ENCODE results near the gene ADARB2.

DNA sequence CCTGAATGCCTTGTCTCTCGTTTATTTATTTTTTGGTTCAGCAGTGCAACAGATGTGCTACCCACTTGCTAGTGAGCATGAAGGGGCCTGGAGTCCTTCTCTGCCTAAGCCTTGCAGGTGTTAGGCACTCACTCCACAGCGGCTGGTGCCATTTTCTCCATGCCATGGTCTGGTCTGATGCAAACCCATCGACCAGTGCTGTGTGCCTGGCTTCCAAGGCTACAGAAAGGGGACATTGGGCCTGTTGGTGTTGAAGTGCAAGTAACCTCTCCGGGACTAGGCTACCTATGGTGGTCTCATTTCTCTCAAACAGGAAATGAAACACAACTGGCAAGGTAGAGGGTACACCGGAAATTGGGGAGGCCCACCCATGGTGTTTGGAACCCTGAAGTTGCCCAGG, 198.1 kb downstream of the ADARB2 start:
- TF ChIP-seq, protein P1, sequence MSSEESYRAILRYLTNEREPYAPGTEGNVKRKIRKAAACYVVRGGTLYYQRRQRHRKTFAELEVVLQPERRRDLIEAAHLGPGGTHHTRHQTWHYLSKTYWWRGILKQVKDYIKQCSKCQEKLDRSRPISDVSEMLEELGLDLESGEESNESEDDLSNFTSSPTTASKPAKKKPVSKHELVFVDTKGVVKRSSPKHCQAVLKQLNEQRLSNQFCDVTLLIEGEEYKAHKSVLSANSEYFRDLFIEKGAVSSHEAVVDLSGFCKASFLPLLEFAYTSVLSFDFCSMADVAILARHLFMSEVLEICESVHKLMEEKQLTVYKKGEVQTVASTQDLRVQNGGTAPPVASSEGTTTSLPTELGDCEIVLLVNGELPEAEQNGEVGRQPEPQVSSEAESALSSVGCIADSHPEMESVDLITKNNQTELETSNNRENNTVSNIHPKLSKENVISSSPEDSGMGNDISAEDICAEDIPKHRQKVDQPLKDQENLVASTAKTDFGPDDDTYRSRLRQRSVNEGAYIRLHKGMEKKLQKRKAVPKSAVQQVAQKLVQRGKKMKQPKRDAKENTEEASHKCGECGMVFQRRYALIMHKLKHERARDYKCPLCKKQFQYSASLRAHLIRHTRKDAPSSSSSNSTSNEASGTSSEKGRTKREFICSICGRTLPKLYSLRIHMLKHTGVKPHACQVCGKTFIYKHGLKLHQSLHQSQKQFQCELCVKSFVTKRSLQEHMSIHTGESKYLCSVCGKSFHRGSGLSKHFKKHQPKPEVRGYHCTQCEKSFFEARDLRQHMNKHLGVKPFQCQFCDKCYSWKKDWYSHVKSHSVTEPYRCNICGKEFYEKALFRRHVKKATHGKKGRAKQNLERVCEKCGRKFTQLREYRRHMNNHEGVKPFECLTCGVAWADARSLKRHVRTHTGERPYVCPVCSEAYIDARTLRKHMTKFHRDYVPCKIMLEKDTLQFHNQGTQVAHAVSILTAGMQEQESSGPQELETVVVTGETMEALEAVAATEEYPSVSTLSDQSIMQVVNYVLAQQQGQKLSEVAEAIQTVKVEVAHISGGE (tag by site-specific recombination; conservative IDR thresholded peaks at IDR 0.05; ENCODE audit: low read depth): no peak
- TF ChIP-seq, protein P2, sequence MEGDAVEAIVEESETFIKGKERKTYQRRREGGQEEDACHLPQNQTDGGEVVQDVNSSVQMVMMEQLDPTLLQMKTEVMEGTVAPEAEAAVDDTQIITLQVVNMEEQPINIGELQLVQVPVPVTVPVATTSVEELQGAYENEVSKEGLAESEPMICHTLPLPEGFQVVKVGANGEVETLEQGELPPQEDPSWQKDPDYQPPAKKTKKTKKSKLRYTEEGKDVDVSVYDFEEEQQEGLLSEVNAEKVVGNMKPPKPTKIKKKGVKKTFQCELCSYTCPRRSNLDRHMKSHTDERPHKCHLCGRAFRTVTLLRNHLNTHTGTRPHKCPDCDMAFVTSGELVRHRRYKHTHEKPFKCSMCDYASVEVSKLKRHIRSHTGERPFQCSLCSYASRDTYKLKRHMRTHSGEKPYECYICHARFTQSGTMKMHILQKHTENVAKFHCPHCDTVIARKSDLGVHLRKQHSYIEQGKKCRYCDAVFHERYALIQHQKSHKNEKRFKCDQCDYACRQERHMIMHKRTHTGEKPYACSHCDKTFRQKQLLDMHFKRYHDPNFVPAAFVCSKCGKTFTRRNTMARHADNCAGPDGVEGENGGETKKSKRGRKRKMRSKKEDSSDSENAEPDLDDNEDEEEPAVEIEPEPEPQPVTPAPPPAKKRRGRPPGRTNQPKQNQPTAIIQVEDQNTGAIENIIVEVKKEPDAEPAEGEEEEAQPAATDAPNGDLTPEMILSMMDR (tag by site-specific recombination; IDR thresholded peaks at IDR 0.05): no peak
- TF ChIP-seq ZNF366 (tag by site-specific recombination; conservative IDR thresholded peaks at IDR 0.05) (no peak), ZNF404 (tag by site-specific recombination; IDR thresholded peaks at IDR 0.05) (no peak), YY1 (tag by site-specific recombination; IDR thresholded peaks at IDR 0.05) (no peak), PRDM1 (tag by site-specific recombination; IDR thresholded peaks at IDR 0.05) (no peak), ZNF302 (tag by site-specific recombination; IDR thresholded peaks at IDR 0.05; ENCODE audit: low read depth) (no peak), HOXC10 (CRISPR knock-in tag; IDR thresholded peaks at IDR 0.05) (no peak), TCF7L2 (IDR thresholded peaks at IDR 0.05; ENCODE audit: borderline replicate concordance, low read depth, low read length) (no peak)
- TF ChIP-seq, protein P3, sequence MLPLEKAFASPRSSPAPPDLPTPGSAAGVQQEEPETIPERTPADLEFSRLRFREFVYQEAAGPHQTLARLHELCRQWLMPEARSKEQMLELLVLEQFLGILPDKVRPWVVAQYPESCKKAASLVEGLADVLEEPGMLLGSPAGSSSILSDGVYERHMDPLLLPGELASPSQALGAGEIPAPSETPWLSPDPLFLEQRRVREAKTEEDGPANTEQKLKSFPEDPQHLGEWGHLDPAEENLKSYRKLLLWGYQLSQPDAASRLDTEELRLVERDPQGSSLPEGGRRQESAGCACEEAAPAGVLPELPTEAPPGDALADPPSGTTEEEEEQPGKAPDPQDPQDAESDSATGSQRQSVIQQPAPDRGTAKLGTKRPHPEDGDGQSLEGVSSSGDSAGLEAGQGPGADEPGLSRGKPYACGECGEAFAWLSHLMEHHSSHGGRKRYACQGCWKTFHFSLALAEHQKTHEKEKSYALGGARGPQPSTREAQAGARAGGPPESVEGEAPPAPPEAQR (tag by site-specific recombination; IDR thresholded peaks at IDR 0.05): no peak
- TF ChIP-seq, protein P4, sequence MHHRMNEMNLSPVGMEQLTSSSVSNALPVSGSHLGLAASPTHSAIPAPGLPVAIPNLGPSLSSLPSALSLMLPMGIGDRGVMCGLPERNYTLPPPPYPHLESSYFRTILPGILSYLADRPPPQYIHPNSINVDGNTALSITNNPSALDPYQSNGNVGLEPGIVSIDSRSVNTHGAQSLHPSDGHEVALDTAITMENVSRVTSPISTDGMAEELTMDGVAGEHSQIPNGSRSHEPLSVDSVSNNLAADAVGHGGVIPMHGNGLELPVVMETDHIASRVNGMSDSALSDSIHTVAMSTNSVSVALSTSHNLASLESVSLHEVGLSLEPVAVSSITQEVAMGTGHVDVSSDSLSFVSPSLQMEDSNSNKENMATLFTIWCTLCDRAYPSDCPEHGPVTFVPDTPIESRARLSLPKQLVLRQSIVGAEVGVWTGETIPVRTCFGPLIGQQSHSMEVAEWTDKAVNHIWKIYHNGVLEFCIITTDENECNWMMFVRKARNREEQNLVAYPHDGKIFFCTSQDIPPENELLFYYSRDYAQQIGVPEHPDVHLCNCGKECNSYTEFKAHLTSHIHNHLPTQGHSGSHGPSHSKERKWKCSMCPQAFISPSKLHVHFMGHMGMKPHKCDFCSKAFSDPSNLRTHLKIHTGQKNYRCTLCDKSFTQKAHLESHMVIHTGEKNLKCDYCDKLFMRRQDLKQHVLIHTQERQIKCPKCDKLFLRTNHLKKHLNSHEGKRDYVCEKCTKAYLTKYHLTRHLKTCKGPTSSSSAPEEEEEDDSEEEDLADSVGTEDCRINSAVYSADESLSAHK (tag by site-specific recombination; IDR thresholded peaks at IDR 0.05): no peak
